Panc1 (cell line): ENCODE results near the gene ROR1. TPM values are rescaled to one million over a fixed set of nuclear protein-coding genes. Genes with fewer than 3 reads are reported as not detected.

Source experiments
- ATAC-seq: fragments of 200-7000 bp; cut with Tn5 transposase; 2 replicates; pipeline ENCODE4 v1.9.1; 2020; ENCODE audit warnings: mild to moderate bottlenecking, moderate library complexity
- BruUV-seq: library from RNA; stranded (reverse); fragments of 400-500 nt; replicated peaks from 2 replicates; lab custom pipeline; 2021; lab: Mats Ljungman, UMichigan
- CTCF ChIA-PET: fragments of 300-600 bp; sonication (Branson Sonifier 250); formaldehyde crosslinking; loops from one replicate; lab custom pipeline; 2022; ENCODE audit warnings: antibody characterized with exemption; lab: Charles Lee
- POLR2A ChIA-PET: fragments of 300-600 bp; sonication (Branson Sonifier 250); formaldehyde crosslinking; loops from one replicate; lab custom pipeline; 2022; ENCODE audit warnings: antibody characterized with exemption; lab: Charles Lee
- DNase-seq: peaks from one replicate; pipeline ENCODE4 v3.0.0-alpha.2; 2010; ENCODE audit warnings: low read depth, low spot score
- H3K27ac ChIP-seq: 2 replicates; pipeline ENCODE4 v1.5.1; 2011; ENCODE audit warnings: mild to moderate bottlenecking, low read length, inconsistent platforms
- H3K27me3 ChIP-seq: fragments of 200-500 bp; sonication (Bioruptor generic); 2 replicates; pipeline ENCODE4 v1.6.0; 2014; ENCODE audit warnings: low read length, inconsistent platforms; ENCODE audit not compliant: control insufficient read depth, insufficient read depth
- H3K36me3 ChIP-seq: fragments of 200-500 bp; sonication (Bioruptor generic); 2 replicates; pipeline ENCODE4 v1.5.1; 2014; ENCODE audit warnings: inconsistent platforms, mild to moderate bottlenecking, low read length, moderate library complexity; ENCODE audit not compliant: control insufficient read depth, insufficient read depth
- H3K4me1 ChIP-seq: 2 replicates; pipeline ENCODE4 v1.5.1; 2011; ENCODE audit warnings: inconsistent platforms, mild to moderate bottlenecking, low read length, moderate library complexity; ENCODE audit not compliant: control insufficient read depth, insufficient read depth
- H3K4me3 ChIP-seq, 2 experiments: 2 replicates each; pipeline ENCODE4 v1.5.1; 2011 to 2012; ENCODE audit warnings: low read depth in 2 of 2, low read length in 2 of 2, mild to moderate bottlenecking in 2 of 2, inconsistent platforms in 1 of 2, moderate library complexity in 1 of 2
- H3K9me3 ChIP-seq: fragments of 200-500 bp; sonication (Bioruptor generic); 2 replicates; pipeline ENCODE4 v1.5.1; 2014; ENCODE audit warnings: low read depth, mild to moderate bottlenecking, inconsistent platforms, low read length, moderate library complexity; ENCODE audit not compliant: control insufficient read depth, insufficient read depth
- CTCF ChIP-seq: fragments of 450-650 bp; IDR thresholded peaks from 2 replicates; pipeline ENCODE4 v1.5.1; 2017; ENCODE audit warnings: mild to moderate bottlenecking
- POLR2AphosphoS5 ChIP-seq: IDR thresholded peaks from 2 replicates; pipeline ENCODE4 v1.6.1; 2012; ENCODE audit warnings: mild to moderate bottlenecking, low read depth, low read length, moderate library complexity
- REST ChIP-seq, 2 experiments: IDR thresholded peaks; 2 replicates each; pipeline ENCODE4 v1.6.1; 2011 to 2012; ENCODE audit warnings: low read depth in 2 of 2, control low read depth in 1 of 2, low read length in 1 of 2, mild to moderate bottlenecking in 1 of 2, moderate library complexity in 1 of 2; ENCODE audit not compliant: insufficient read depth in 1 of 2
- SIN3A ChIP-seq: IDR thresholded peaks from 2 replicates; pipeline ENCODE4 v1.6.1; 2012; ENCODE audit warnings: low read depth, mild to moderate bottlenecking, low read length, moderate library complexity, borderline replicate concordance; ENCODE audit not compliant: insufficient read depth
- TCF7L2 ChIP-seq: IDR thresholded peaks from 2 replicates; pipeline ENCODE4 v1.6.1; 2011; ENCODE audit warnings: mild to moderate bottlenecking, low read depth, low read length, inconsistent platforms
- in situ Hi-C: cut with HindIII; loops from 2 replicates; pipeline ENCODE4 v1.10.0; 2016; ENCODE audit warnings: low sequenced_read_pairs, low pct_unique_long_range_greater_than_20kb
- intact Hi-C: fragments of 100-400 bp; cut with micrococcal nuclease; formaldehyde crosslinking; loops from one replicate; pipeline ENCODE4 v1.10.0; 2022; ENCODE audit not compliant: unreplicated experiment
- total RNA-seq: library from RNA; stranded (reverse); gene quantifications from one replicate; pipeline ENCODE4 v1.2.1, GENCODE V29; 2021; ENCODE audit not compliant: unreplicated experiment

The ROR1 gene
- total RNA-seq, 1 experiment from 2014 or later = 19.3 TPM

GRCh38 chr1:64196074-64196870, 422.5 kb downstream of the ROR1 start:
- POLR2A ChIA-PET = no interaction called here
- TF ChIP-seq SIN3A (no peak), TCF7L2 (no peak), CTCF (no peak), REST (IDR thresholded peaks at IDR 0.05; ENCODE audit: insufficient read depth in 1 of 2, low read depth in 2 of 2, low read length in 1 of 2) (no peak), POLR2AphosphoS5 (no peak)
- ATAC-seq = no peak
- Histone ChIP-seq H3K9me3 (no peaks in the 10 kb centered on the region), H3K4me1 (no peaks in the 10 kb centered on the region), H3K36me3 (no peaks in the 10 kb centered on the region), H3K27me3 (no peaks in the 10 kb centered on the region), H3K4me3 (no peak overlapping the region), H3K27ac (no peak overlapping the region)
- CTCF ChIA-PET = no interaction called here
- in situ Hi-C loops = no loop called here
- DNase-seq = no peak
- intact Hi-C loops = no loop called here
- no TSS peak for BruUV-seq

- no TSS peak for BruUV-seq
- Histone ChIP-seq H3K9me3 (no peaks in the 10 kb centered on the region), H3K27me3 (no peaks in the 10 kb centered on the region), H3K4me1 (no peaks in the 10 kb centered on the region), H3K27ac (no peak overlapping the region), H3K4me3 (no peak overlapping the region), H3K36me3 (no peaks in the 10 kb centered on the region)
- CTCF ChIA-PET = no interaction called here
- intact Hi-C loops (no loop called here), in situ Hi-C loops (no loop called here)
- TF ChIP-seq SIN3A = no peak
- POLR2A ChIA-PET = no interaction called here
- ATAC-seq = no peak
- no peak for DNase-seq
Measured at GRCh38 chr1:64197076-64197475, 423.3 kb downstream of the ROR1 start.

GRCh38 chr1:64199154-64199553, 425.3 kb downstream of the ROR1 start:
- Histone ChIP-seq H3K36me3 (no peaks in the 10 kb centered on the region), H3K4me1 (no peaks in the 10 kb centered on the region), H3K9me3 (no peaks in the 10 kb centered on the region), H3K27ac (no peak overlapping the region), H3K27me3 (no peaks in the 10 kb centered on the region), H3K4me3 (no peak overlapping the region)
- in situ Hi-C loops = no loop called here
- no TSS peak for BruUV-seq
- POLR2A ChIA-PET = no interaction called here
- intact Hi-C loops = no loop called here
- TF ChIP-seq SIN3A (no peak), POLR2AphosphoS5 (no peak), REST (IDR thresholded peaks at IDR 0.05; ENCODE audit: insufficient read depth in 1 of 2, low read depth in 2 of 2, low read length in 1 of 2) (no peak), CTCF (no peak), TCF7L2 (no peak)
- CTCF ChIA-PET = no interaction called here
- DNase-seq = no peak
- ATAC-seq = no peak
